GM18868 (cell line): ENCODE measurements around the gene SELENBP1.
A peak's percentile ranks its signal among the peaks of the same experiment; 100 is the strongest.
"Not testable (repeated sequence)": the region's sequence is repeated elsewhere in the genome, so short reads cannot be mapped to it uniquely, and the experiment has no call there.

Experiments
- ATAC-seq: cut with Tn5 transposase; IDR thresholded peaks from one replicate; pipeline ENCODE4 v1.9.1; 2021; ENCODE audit warnings: mild to moderate bottlenecking, moderate library complexity; ENCODE audit not compliant: unreplicated experiment

Gene SELENBP1

DNA sequence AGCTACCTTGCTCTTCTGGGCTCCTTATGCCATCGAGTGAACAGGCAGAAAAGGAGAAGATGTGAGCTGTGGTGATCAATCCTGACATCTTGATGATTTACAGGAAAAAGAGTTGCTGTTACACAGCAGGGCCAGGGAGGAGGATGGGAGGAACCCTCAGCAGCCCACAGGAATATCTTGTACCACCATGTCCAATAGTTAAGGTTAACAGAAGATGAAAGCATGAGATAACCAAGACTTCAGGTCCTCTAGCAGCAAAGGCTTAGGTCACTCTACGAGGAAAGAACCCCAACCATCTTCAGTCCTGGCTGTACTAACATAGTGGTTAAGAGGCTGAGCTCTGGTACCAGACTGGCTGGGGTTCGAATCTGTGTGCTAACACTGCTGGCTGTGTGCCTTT is 12.1 kb upstream of the SELENBP1 start:
- no peak for ATAC-seq

DNA sequence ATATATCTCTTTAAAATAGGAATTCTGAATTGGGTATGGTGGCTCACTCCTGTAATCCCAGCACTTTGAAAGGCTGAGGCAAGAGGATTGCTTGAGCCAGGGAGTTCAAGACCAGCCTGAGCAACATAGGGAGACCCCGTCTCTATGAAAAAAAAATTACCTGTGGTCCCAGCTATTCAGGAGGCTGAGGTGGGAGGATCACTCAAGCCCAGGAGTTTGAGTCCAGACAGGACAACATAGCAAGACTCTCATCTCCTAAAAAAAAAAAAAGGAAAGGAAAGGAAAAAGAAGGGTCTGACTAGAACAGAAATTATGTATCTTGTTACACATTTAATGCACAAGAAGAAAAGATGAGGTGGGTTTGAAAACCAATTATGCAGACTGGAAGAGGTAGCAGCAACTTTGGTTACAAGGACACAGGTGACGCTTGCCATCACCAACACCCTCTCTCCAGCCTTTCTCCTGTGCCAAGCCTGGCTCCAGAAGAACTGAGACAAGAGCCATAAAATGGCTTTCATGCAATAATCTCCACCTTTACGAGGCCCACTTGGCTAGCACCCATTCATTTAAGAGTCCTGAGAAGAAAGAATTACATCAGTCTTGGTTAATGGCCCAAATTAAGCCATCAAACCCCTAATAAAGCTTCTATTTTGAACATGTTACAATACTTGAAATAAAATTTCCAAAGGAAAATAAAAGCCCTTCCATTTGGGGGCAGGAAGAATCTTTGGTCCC is 4.8 kb upstream of the SELENBP1 start:
- no peak for ATAC-seq

DNA sequence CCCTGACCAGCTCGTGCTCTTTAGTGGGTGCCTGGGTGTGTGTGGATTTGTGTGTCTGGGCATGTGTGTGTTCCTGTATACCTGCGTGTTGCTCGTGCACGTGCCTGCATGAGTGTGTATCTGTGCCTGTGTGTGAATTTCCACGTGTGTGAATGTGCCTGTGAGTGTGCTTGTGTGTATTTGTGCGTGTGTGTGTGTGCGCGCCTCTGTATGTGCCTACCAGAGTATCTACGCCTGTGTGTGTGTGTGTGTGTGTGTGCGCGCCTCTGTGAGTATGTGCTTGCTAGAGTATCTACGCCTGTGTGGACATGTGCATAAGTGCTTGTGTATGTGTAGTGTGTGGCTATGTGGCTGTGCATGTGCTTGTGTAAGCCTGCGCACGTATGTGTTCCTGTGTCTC is 691 bp upstream of the SELENBP1 start:
- ATAC-seq, result no peak

DNA sequence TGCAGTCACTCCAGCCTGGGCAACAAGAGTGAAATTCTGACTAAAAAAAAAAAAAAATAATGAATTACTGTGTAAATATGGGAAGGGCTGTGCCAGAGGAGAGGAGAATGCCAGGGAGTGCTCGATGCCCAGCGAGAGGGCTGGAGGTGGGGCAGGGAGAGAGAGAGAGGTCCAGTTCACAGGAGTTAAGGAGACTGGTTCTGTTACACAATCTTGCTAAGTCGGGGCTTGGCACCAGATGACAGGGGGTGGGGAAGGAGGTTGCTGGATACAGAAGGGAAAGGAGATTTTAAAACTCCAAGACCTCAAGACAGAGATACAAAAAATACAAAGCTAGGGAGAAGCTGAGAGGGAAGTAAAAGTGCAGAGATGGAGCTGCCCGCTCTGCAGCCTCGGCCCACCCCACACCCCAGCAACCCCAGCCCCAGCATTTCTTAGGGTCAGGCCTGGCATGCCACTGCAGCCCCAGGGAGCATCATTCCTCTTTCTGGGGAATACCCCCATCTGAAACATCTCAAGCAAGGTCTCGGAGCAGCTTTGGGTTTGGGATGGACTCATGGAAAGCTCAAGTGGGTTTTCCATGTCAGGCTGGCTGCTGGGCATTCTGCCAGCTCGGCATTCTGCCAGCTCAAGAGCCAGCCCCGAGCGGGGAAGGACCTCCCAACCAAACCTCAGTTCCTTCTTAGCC is 991 bp downstream of the SELENBP1 start:
- ATAC-seq, result no peak

DNA sequence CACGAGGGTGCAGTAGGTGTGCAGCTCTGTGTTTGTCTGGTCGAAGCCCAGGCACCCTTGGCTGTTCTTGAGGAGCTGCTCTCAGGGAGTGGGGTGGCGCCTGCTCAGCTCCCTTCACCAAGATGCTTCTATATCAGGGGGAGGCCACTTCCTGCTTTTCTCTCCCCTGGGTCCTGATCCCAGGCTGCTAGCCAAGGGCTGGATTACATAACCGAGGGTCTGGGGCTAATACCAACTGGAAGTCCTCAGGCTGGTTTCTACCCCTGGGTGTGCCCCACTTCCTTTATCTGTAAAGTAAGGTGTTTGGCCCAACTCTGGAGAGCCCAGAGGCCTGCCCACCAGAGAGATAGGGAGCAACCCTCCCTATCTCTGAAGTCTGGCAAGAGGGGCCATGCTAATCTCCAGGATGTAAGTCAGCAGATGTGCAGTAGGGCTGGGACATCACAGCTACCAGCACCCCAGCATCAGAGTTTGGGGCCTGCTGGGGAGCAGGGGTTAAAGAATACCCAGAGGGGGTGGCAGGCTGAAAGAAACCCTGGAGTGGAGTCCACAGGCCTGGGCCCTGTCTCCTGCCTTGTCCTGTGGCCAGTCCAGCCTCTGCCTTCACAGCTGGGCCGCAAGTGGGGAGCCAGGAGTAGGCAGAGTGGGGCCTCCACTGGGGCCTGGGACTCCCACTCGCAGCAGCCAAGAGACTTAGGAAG is 2.1 kb downstream of the SELENBP1 start:
- no peak for ATAC-seq

DNA sequence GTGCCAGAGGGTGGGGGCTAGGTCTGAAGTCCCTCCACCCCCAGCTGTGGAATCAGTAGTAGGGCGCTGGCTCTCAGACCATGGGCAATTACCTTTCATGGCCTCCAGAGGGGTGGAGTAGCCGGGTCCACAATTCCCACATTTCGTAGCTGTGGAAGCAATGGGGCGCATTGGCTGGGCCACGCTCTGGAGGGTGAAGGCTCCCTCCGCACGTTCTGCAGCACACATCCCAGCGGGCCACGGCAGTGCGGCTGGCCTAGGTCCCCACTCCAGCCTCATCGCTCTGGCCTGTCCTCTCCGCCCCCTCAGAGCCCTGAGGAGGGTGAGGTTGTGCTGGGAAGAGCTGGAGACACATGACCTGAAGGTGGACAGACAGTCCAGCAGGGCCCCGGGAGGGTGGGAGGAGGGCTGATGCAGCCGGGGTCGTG is 2.9 kb downstream of the SELENBP1 start:
- no peak for ATAC-seq

DNA sequence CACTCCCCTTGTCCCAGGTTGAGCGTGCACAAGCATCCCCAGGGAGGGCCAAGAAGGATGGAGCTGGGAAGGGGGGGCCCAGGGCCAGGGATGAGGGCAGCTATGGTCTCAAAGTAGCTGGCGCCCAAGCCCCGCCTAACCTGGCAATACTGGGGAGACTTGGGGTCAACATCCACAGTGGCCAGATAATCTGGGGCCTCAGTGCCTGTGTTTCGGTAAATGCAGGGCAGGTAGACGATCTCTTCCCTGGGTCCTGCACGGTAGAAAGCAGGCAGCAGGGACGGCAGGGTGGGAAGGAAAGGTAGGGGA is 3.2 kb downstream of the SELENBP1 start:
- no peak for ATAC-seq

DNA sequence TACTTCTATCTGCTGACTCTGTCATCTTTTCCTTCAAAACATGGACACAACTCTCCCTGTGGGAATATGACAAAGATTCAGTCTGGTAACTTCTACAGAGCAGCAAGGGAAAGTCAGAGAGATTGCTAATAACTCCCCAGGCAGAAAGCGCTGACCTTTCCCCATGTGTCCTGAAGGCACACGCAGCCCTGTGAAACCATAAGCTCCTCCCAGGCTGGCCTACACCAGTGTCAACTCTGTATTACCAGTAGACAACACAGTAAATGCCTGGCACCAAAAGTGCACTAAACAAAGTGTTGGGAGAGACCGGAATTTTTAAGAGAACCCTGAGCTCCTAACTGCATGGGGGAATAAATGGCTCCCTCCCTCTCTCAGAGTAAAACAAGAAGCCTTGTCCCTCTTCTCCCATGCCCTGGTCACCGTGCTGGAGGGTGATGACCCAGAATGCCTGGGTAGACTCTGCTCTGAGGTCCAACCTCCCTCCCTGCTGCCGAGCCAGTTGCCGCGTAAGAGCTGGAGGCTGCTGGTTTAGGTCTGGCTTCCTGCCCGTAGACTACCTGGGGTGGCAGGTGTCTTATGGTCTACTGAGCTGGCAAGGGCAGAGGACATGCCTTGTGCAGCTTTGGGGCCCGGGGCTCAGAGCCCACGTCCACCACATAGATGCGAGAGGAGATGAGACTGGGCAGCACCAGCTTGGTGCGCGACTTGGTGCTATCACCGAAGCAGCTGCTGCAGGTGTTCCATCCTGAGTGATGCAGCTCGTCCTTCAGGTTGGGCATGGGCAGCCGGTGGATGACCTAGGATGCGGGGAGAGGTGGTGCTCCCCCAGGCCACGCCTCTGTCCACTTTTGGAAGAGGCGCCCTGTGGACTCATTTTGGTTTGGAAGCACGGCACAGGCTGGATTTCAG is 3.9 kb downstream of the SELENBP1 start:
- no peak for ATAC-seq

DNA sequence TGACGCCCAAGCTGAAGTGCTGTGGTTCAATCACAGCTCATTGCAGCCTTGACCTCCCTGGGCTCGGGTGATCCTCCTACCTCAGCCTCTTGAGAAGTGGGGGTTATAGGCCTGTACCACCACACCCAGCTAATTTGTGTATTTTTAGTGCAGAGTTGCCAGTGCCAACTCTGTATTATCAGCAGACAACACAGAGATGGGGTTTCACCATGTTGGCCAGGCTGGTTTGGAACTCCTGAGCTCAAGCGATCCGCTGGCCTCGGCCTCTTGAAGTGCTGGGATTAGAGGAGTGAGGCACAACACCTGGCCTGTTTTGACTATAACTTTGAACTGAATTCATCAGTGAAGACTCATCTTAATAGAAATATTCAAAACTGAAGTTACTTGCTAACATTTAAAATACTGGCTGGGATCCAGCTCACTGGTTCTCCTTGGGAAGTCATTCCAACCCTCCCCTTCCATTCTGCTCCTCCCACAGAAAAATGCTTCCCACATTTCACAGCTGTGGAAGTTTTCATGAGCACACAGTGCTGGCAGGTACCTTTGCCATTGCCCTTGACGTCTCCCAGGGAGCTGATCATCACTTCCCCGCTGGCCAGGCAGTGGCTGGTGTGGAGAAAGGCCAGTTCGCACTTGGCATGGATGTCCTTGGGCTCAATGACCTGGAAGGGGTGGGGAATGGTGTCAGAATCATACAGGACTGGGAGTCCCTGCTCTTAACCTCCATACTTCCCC is 4.7 kb downstream of the SELENBP1 start:
- ATAC-seq, result no peak

DNA sequence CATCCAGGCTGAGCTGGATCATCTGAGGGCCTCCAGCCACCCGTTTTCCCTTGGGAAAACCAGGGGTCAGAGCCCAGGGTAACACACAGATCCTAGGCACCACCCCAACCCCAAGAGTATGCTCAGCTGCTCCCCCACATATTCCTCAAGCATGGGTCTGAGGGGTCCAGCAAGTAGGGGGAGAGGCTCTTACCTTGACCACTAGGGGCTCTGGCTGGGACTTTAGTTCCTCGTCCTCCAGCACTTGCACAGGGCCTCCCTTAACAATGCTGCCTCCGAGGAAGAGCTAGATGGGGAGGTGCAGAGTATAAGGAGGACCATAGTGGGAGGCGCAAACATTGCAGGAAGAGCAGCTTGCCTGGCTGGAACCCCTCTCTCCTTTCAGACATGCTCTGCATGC is 7.5 kb downstream of the SELENBP1 start:
- ATAC-seq, result no peak

DNA sequence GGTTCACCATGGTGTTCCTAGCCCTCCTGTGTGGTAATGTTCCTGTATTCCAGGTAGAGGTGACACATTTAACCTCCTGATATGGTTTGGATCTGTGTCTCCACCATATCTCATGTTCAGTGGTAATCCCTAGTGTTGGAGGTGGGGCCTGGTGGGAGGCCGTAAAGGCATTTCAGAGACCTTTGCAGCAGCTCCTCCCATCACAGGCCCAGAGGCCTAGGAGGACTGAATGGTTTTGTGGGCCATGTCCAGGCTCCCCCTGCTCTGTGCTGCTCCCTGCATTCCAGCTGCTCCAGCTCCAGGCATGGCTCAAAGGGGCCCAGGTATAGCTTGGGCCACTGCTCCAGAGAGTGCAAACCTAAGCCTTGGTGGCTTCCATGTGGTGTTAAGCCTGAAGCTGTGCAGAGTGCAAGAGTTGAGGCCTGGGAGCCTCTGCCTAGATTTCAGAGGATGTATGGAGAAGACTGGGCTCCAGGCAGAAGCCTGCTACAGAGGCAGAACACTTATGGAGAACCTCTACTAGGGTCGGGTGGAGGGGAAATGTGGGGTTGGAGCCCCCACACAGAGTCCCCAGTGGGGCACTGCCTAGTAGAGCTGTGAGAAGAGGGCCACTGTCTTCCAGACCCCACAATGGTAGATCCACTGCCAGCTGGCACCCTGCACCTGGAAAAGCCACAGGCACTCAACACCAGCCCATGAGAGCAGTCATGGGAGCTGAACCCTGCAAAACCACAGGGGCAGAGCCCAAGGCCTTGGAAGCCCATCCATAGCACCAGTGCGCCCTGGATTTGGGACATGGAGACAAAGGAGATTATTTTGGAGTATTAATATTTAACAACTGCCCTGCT is 10.0 kb downstream of the SELENBP1 start:
- no peak for ATAC-seq

DNA sequence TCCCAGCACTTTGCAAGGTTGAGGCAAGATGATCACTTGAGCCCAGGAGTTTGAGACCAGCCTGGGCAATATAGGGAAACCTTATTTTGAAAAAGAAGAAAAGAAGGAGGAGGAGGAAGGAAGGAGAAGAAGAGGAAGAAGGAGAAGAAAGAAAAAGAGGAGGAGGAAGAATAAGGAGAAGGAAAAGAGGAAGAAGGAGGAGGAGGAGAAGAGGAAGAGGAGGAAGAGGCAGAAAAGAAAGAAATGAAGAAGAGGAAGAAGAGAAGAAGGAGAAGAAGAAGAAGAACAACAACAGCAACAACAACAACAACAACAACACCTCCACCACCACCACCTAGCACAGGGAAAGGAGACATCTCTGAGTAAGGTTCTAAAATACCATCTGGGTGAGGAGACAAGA is 10.6 kb downstream of the SELENBP1 start:
- ATAC-seq, result no peak

DNA sequence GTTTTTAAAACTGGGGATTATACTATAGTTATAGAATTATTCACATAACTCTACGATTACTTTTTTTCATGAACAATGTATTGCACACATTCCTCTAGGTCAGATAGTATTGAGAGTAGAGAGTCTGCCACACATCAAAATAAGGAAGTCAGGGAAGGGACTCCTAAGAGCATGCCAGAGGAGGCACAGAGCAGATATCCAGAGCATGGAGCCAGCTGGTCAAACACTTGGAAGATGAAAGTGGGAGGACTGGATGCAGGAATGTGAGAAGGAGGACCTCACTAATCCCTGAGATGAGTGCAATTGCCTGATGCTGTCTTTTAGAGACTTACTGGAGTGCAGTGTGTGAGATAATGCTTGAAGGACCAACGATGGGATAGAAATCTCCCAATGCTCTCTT is 15.8 kb downstream of the SELENBP1 start:
- no peak for ATAC-seq

DNA sequence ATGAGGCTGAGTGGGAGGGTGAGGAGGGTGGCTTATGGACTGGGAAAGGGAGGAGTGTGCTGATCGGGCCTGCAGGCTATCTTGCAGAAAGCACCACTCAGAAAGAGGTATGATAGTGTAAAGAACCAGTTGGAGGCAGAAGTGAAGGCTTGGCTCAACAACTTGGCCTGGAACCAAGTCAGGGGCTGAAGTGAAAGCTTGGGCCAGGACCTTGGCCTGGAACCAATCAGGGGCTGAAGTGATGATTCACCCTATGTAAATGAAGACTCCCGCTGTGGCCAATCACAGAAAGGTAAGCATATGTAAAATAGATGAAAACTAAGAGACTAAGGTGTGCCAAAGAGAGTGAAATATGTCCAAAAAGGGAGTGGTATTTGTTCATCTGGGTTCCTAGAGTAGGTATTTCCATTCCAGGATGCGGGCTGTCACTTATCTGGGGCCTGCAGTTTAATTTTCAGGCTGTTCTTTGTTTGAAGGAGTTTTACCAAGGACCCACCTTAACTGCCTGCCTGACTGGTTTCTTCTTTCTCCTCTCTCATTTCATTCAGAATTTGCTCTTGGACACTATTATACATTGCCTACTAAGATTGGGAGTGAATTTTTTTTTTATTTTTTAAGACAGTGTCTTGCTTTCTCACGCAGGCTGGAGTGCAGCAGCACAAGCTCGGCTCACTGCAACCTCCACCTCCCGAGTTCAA is 20.3 kb downstream of the SELENBP1 start:
- ATAC-seq, result no peak

DNA sequence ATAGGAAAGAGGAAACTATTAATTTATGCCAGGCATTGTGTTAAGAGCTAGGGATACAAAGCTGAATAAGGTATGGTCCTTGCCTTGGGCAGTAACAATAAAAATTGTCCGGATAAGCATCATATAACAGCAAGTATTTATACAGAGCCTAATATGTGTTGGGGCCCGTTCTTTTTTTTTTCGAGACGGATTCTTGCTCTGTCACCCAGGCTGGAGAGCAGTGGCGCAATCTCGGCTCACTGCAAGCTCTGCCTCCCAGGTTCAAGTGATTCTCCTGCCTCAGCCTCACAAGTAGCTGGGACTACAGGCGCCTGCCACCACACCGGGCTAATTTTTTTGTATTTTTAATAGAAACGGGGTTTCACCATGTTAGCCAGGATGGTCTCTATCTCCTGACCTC is 22.2 kb downstream of the SELENBP1 start:
- not testable (repeated sequence) for ATAC-seq

DNA sequence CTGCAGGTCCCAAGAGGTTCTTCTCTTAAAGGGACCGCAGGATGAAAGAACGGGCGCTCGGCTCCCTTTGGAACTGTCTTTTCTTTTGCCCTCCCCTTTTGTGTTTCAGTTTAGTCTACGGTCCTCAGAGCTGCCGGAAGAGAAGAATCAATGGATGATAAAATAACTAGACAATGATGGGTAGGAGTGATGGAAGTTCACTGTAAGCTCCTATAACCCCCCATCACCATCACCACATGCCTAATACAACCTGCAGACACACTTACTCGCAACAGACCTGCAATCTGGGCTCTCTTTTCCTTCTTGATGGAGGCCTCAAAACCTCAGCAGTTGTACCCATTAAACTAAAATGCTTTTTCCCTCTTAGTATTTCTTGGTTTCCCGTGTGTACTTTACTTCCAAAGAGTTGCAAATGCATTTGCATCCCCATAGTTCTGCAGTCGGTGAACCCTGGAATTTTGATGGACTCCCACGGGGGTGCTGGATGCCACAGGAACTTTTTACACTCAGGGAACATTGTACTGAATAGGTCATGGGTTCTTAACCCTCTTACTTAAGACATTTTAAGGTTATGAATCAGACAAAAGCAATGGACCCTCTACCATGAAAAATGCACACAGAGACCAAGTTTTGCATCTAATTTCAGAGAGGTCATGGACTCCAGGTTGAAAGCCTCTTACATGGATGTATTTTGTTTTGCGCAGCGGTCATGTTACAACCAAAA is 24.8 kb downstream of the SELENBP1 start:
- ATAC-seq, result no peak

DNA sequence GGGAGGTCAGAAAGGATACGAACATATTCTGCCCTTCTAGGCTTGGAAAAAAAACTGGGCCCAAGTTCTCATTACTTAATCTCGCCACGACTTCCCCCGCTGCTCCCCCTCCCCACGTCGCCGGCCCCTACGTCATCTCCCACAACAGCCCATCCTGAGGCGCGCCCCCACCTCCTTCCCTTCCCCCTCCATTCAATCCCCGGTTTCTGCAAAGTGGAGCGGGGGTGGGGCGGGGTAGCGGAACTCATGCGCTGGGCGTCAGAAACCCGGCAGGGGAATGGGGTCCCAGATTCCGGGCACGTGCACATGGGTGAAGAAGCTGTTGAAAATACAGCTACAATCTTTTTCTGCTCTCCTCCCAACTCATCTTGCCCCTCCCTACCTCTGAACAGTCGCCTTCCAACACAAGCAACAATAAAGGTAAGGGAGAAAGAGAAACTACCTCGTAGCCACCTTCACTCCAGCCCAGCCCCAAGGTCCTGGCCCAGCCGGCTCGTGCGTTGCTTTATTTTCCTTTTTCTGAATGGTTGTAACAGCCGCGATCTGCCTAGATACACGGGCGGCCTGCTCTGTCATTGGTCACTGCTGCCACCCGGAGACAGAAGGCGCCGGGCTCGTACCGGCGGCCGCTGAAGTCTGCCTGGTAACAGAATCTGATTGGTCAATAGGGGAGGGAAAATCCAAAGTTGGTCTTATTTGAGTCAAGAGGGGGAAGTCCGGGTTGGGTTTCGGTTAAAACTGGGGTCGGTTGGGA is 25.6 kb downstream of the SELENBP1 start, which contains the start of gene RFX5:
Gene RFX5, minus strand, starts transcription at position 484 of the 754 bp plus-strand sequence. CDS start 932 bp downstream, outside the sequence.
- peak; percentile 91 for ATAC-seq
